ENCODE measurements around the gene TSHR.

Gene TSHR

GRCh38 chr14:81062380-81062779, 107.0 kb downstream of the TSHR start:
- Histone ChIP-seq H3K36me3 (ENCODE audit: control insufficient read depth in 4 of 4, insufficient read depth in 4 of 4, low read length in 3 of 4) (no peaks in the 10 kb centered on the region), H3K27ac (ENCODE audit: insufficient read depth in 1 of 2, low read depth in 1 of 2, low read length in 2 of 2, poor library complexity in 1 of 2, severe bottlenecking in 2 of 2) (no peak overlapping the region), H3K27me3 (replicated peaks in 2 of 5; ENCODE audit: control insufficient read depth in 4 of 5, insufficient read depth in 5 of 5, low read length in 4 of 5) (peaks cover 0 to 2% (median 0%) of the 10 kb centered on the region in 5 experiments), H3K9me3 (ENCODE audit: control extremely low read depth in 1 of 5, control insufficient read depth in 4 of 5, insufficient read depth in 2 of 5, low read depth in 1 of 5, low read length in 4 of 5) (peaks cover 0 to 1% (median 0%) of the 10 kb centered on the region in 5 experiments), H3K4me3 (ENCODE audit: control insufficient read depth in 1 of 7, extremely low read depth in 1 of 7, insufficient read depth in 4 of 7, low read depth in 2 of 7, low read length in 6 of 7) (no peak overlapping the region), H3K4me1 (ENCODE audit: control extremely low read depth in 1 of 4, control insufficient read depth in 4 of 4, insufficient read depth in 4 of 4, low read length in 3 of 4) (no peaks in the 10 kb centered on the region)
- no CpG with 5 or more reads among the region's 4 CpGs for WGBS (ENCODE audit: insufficient coverage)
- DNase-seq: no peak
- POLR2A ChIA-PET: no interaction called here
- CTCF ChIA-PET: interaction anchor here (1.9 kb wide), 1 partner anchor 66 kb away, joined by 9 read pairs; no protein-coding TSS in a partner anchor

GRCh38 chr14:81062816-81063215, 107.4 kb downstream of the TSHR start:
- Histone ChIP-seq H3K4me1 (ENCODE audit: control extremely low read depth in 1 of 4, control insufficient read depth in 4 of 4, insufficient read depth in 4 of 4, low read length in 3 of 4) (no peaks in the 10 kb centered on the region), H3K9me3 (ENCODE audit: control extremely low read depth in 1 of 5, control insufficient read depth in 4 of 5, insufficient read depth in 2 of 5, low read depth in 1 of 5, low read length in 4 of 5) (peaks cover 0 to 1% (median 0%) of the 10 kb centered on the region in 5 experiments), H3K4me3 (ENCODE audit: control insufficient read depth in 1 of 7, extremely low read depth in 1 of 7, insufficient read depth in 4 of 7, low read depth in 2 of 7, low read length in 6 of 7) (no peak overlapping the region), H3K27me3 (replicated peaks in 2 of 5; ENCODE audit: control insufficient read depth in 4 of 5, insufficient read depth in 5 of 5, low read length in 4 of 5) (peaks cover 0 to 2% (median 0%) of the 10 kb centered on the region in 5 experiments), H3K36me3 (ENCODE audit: control insufficient read depth in 4 of 4, insufficient read depth in 4 of 4, low read length in 3 of 4) (no peaks in the 10 kb centered on the region), H3K27ac (ENCODE audit: insufficient read depth in 1 of 2, low read depth in 1 of 2, low read length in 2 of 2, poor library complexity in 1 of 2, severe bottlenecking in 2 of 2) (no peak overlapping the region)
- DNase-seq: peak; percentile 37 to 62 (median 59)
- CTCF ChIA-PET: interaction anchor here (0.9 to 1.9 kb wide), 5 partner anchors 17 to 107 kb away, joined by 3 to 9 read pairs (median 3); partner anchors contain the start of gene TSHR
- POLR2A ChIA-PET: interaction anchor here (0.6 kb wide), 1 partner anchor 368 kb away, joined by 3 read pairs; no protein-coding TSS in a partner anchor
- 29% methylated on average over 4 of the region's 4 CpGs for WGBS (ENCODE audit: insufficient coverage)

GRCh38 chr14:81066672-81067071, 111.3 kb downstream of the TSHR start:
- ChIA-PET POLR2A (no interaction called here), CTCF (no interaction called here)
- H3K4me1 ChIP-seq (ENCODE audit: control extremely low read depth in 1 of 4, control insufficient read depth in 4 of 4, insufficient read depth in 4 of 4, low read length in 3 of 4): no peaks in the 10 kb centered on the region
- peaks cover 0 to 2% (median 0%) of the 10 kb centered on the region in 5 experiments for H3K27me3 ChIP-seq (replicated peaks in 2 of 5; ENCODE audit: control insufficient read depth in 4 of 5, insufficient read depth in 5 of 5, low read length in 4 of 5)
- DNase-seq: no peak
- H3K27ac ChIP-seq (ENCODE audit: insufficient read depth in 1 of 2, low read depth in 1 of 2, low read length in 2 of 2, poor library complexity in 1 of 2, severe bottlenecking in 2 of 2): no peak overlapping the region
- H3K9me3 ChIP-seq (ENCODE audit: control extremely low read depth in 1 of 5, control insufficient read depth in 4 of 5, insufficient read depth in 2 of 5, low read depth in 1 of 5, low read length in 4 of 5): peaks cover 0 to 16% (median 1%) of the 10 kb centered on the region in 5 experiments
- no peaks in the 10 kb centered on the region for H3K36me3 ChIP-seq (ENCODE audit: control insufficient read depth in 4 of 4, insufficient read depth in 4 of 4, low read length in 3 of 4)
- 67% methylated on average over 1 of the region's 1 CpG for WGBS (ENCODE audit: insufficient coverage)
- H3K4me3 ChIP-seq (ENCODE audit: control insufficient read depth in 1 of 7, extremely low read depth in 1 of 7, insufficient read depth in 4 of 7, low read depth in 2 of 7, low read length in 6 of 7): no peak overlapping the region

- no peak for DNase-seq
- Histone ChIP-seq H3K27me3 (replicated peaks in 2 of 5; ENCODE audit: control insufficient read depth in 4 of 5, insufficient read depth in 5 of 5, low read length in 4 of 5) (peaks cover 0 to 2% (median 0%) of the 10 kb centered on the region in 5 experiments), H3K4me3 (ENCODE audit: control insufficient read depth in 1 of 7, extremely low read depth in 1 of 7, insufficient read depth in 4 of 7, low read depth in 2 of 7, low read length in 6 of 7) (no peak overlapping the region), H3K9me3 (ENCODE audit: control extremely low read depth in 1 of 5, control insufficient read depth in 4 of 5, insufficient read depth in 2 of 5, low read depth in 1 of 5, low read length in 4 of 5) (peaks cover 0 to 20% (median 1%) of the 10 kb centered on the region in 5 experiments), H3K36me3 (ENCODE audit: control insufficient read depth in 4 of 4, insufficient read depth in 4 of 4, low read length in 3 of 4) (no peaks in the 10 kb centered on the region), H3K27ac (ENCODE audit: insufficient read depth in 1 of 2, low read depth in 1 of 2, low read length in 2 of 2, poor library complexity in 1 of 2, severe bottlenecking in 2 of 2) (no peak overlapping the region), H3K4me1 (ENCODE audit: control extremely low read depth in 1 of 4, control insufficient read depth in 4 of 4, insufficient read depth in 4 of 4, low read length in 3 of 4) (no peaks in the 10 kb centered on the region)
- ChIA-PET POLR2A (no interaction called here), CTCF (no interaction called here)
- no CpG with 5 or more reads among the region's 2 CpGs for WGBS (ENCODE audit: insufficient coverage)
Observed at GRCh38 chr14:81067156-81067555, 111.7 kb downstream of the TSHR start.

GRCh38 chr14:81068176-81068782, 112.9 kb downstream of the TSHR start:
- WGBS (ENCODE audit: insufficient coverage): no CpG with 5 or more reads among the region's 2 CpGs
- H3K36me3 ChIP-seq (ENCODE audit: control insufficient read depth in 4 of 4, insufficient read depth in 4 of 4, low read length in 3 of 4): no peaks in the 10 kb centered on the region
- peak in 2 of 3 donors; percentile 13 to 38 for DNase-seq
- ChIA-PET CTCF (no interaction called here), POLR2A (no interaction called here)
- H3K27ac ChIP-seq (ENCODE audit: insufficient read depth in 1 of 2, low read depth in 1 of 2, low read length in 2 of 2, poor library complexity in 1 of 2, severe bottlenecking in 2 of 2): no peak overlapping the region
- no peak overlapping the region for H3K4me3 ChIP-seq (ENCODE audit: control insufficient read depth in 1 of 7, extremely low read depth in 1 of 7, insufficient read depth in 4 of 7, low read depth in 2 of 7, low read length in 6 of 7)
- H3K27me3 ChIP-seq (replicated peaks in 2 of 5; ENCODE audit: control insufficient read depth in 4 of 5, insufficient read depth in 5 of 5, low read length in 4 of 5): no peaks in the 10 kb centered on the region
- H3K9me3 ChIP-seq (ENCODE audit: control extremely low read depth in 1 of 5, control insufficient read depth in 4 of 5, insufficient read depth in 2 of 5, low read depth in 1 of 5, low read length in 4 of 5): peaks cover 0 to 23% (median 1%) of the 10 kb centered on the region in 5 experiments
- H3K4me1 ChIP-seq (ENCODE audit: control extremely low read depth in 1 of 4, control insufficient read depth in 4 of 4, insufficient read depth in 4 of 4, low read length in 3 of 4): no peaks in the 10 kb centered on the region

- H3K9me3 ChIP-seq (ENCODE audit: control extremely low read depth in 1 of 5, control insufficient read depth in 4 of 5, insufficient read depth in 2 of 5, low read depth in 1 of 5, low read length in 4 of 5): peaks cover 0 to 23% (median 1%) of the 10 kb centered on the region in 5 experiments
- no peaks in the 10 kb centered on the region for H3K4me1 ChIP-seq (ENCODE audit: control extremely low read depth in 1 of 4, control insufficient read depth in 4 of 4, insufficient read depth in 4 of 4, low read length in 3 of 4)
- ChIA-PET CTCF (no interaction called here), POLR2A (no interaction called here)
- no peak overlapping the region for H3K4me3 ChIP-seq (ENCODE audit: control insufficient read depth in 1 of 7, extremely low read depth in 1 of 7, insufficient read depth in 4 of 7, low read depth in 2 of 7, low read length in 6 of 7)
- WGBS (ENCODE audit: insufficient coverage): no CpG with 5 or more reads among the region's 2 CpGs
- no peaks in the 10 kb centered on the region for H3K36me3 ChIP-seq (ENCODE audit: control insufficient read depth in 4 of 4, insufficient read depth in 4 of 4, low read length in 3 of 4)
- DNase-seq: peak in 2 of 3 donors; percentile 10 to 36
- no peaks in the 10 kb centered on the region for H3K27me3 ChIP-seq (replicated peaks in 2 of 5; ENCODE audit: control insufficient read depth in 4 of 5, insufficient read depth in 5 of 5, low read length in 4 of 5)
- H3K27ac ChIP-seq (ENCODE audit: insufficient read depth in 1 of 2, low read depth in 1 of 2, low read length in 2 of 2, poor library complexity in 1 of 2, severe bottlenecking in 2 of 2): no peak overlapping the region
Observed at GRCh38 chr14:81070511-81070910, 115.1 kb downstream of the TSHR start.

- no peak for DNase-seq
- CTCF ChIA-PET: no interaction called here
- WGBS (ENCODE audit: insufficient coverage): 88% methylated on average over 3 of the region's 3 CpGs
- Histone ChIP-seq H3K4me3 (ENCODE audit: control insufficient read depth in 1 of 7, extremely low read depth in 1 of 7, insufficient read depth in 4 of 7, low read depth in 2 of 7, low read length in 6 of 7) (no peak overlapping the region), H3K27ac (ENCODE audit: insufficient read depth in 1 of 2, low read depth in 1 of 2, low read length in 2 of 2, poor library complexity in 1 of 2, severe bottlenecking in 2 of 2) (no peak overlapping the region), H3K4me1 (ENCODE audit: control extremely low read depth in 1 of 4, control insufficient read depth in 4 of 4, insufficient read depth in 4 of 4, low read length in 3 of 4) (no peaks in the 10 kb centered on the region), H3K27me3 (replicated peaks in 2 of 5; ENCODE audit: control insufficient read depth in 4 of 5, insufficient read depth in 5 of 5, low read length in 4 of 5) (no peaks in the 10 kb centered on the region), H3K9me3 (ENCODE audit: control extremely low read depth in 1 of 5, control insufficient read depth in 4 of 5, insufficient read depth in 2 of 5, low read depth in 1 of 5, low read length in 4 of 5) (no peaks in the 10 kb centered on the region), H3K36me3 (ENCODE audit: control insufficient read depth in 4 of 4, insufficient read depth in 4 of 4, low read length in 3 of 4) (no peaks in the 10 kb centered on the region)
- POLR2A ChIA-PET: no interaction called here
Observed at GRCh38 chr14:81085596-81085995, 130.2 kb downstream of the TSHR start.
